Effector CD8-positive, alpha-beta T cell (primary cell): ENCODE measurements around the gene CTBP2.

Source experiments
- DNase-seq: peaks from one replicate; lab custom pipeline; 2025; lab: John Stamatoyannopoulos, UW

CTBP2 gene

GRCh38 chr10:125024497-125025234 is 135.7 kb downstream of the CTBP2 start:
- no peak for DNase-seq

GRCh38 chr10:125023862-125024496 is 136.4 kb downstream of the CTBP2 start:
- DNase-seq = no peak

- DNase-seq = no peak
Measured at GRCh38 chr10:125023255-125023654, 137.1 kb downstream of the CTBP2 start.

GRCh38 chr10:125022671-125023070 is 137.7 kb downstream of the CTBP2 start:
- no peak for DNase-seq

- no peak for DNase-seq
Measured at GRCh38 chr10:125021686-125022344, 138.5 kb downstream of the CTBP2 start.

GRCh38 chr10:125020871-125021270 is 139.5 kb downstream of the CTBP2 start:
- DNase-seq = no peak

- DNase-seq = no peak
Measured at GRCh38 chr10:125020386-125020785, 140.0 kb downstream of the CTBP2 start.

- no peak for DNase-seq
Measured at GRCh38 chr10:125018576-125019143, 141.7 kb downstream of the CTBP2 start.

GRCh38 chr10:125017547-125018298 is 142.6 kb downstream of the CTBP2 start:
- no peak for DNase-seq

- no peak for DNase-seq
Measured at GRCh38 chr10:125016611-125017202, 143.7 kb downstream of the CTBP2 start.

- no peak for DNase-seq
Measured at GRCh38 chr10:125016123-125016522, 144.2 kb downstream of the CTBP2 start.

GRCh38 chr10:125015356-125015944 is 144.9 kb downstream of the CTBP2 start:
- no peak for DNase-seq

- DNase-seq = no peak
Measured at GRCh38 chr10:125014836-125015355, 145.5 kb downstream of the CTBP2 start.

GRCh38 chr10:125014086-125014830 is 146.1 kb downstream of the CTBP2 start:
- no peak for DNase-seq

GRCh38 chr10:125013529-125013872 is 146.9 kb downstream of the CTBP2 start:
- DNase-seq = no peak

GRCh38 chr10:125012851-125013528 is 147.4 kb downstream of the CTBP2 start:
- DNase-seq = no peak

GRCh38 chr10:125011926-125012705 is 148.2 kb downstream of the CTBP2 start:
- no peak for DNase-seq

- no peak for DNase-seq
Measured at GRCh38 chr10:125011171-125011925, 149.0 kb downstream of the CTBP2 start.
